Head of caudate nucleus (tissue), 42 donors: ENCODE measurements around the gene IMPDH2.

Source experiments
- DNase-seq, 42 donors: peaks; one replicate each; pipeline versions ENCODE4 v3.0.0 to v3.0.0-alpha.2; 2020 to 2021; ENCODE audit warnings: mixed read lengths in 7 of 42
- intact Hi-C: fragments of 100-400 bp; cut with DNase I; formaldehyde crosslinking; loops from one replicate; pipeline ENCODE4 v1.15.0; 2022

Gene IMPDH2

GRCh38 chr3:49028673-49029562 is at the start of gene IMPDH2:
IMPDH2 (minus strand) TSS chr3:49029398; CDS start chr3:49029350, 48 bp downstream.
- DNase-seq = peak; percentile 91 to 98 (median 96)
- intact Hi-C loops = loop anchor here (10.0 kb wide), 2 partner anchors 66 to 386 kb away; partner anchors contain the start of genes QRICH1, RHOA and TCTA

GRCh38 chr3:49076646-49077045 is 47.4 kb upstream of the IMPDH2 start:
- intact Hi-C loops = no loop called here
- no peak for DNase-seq

GRCh38 chr3:49076116-49076515 is 46.9 kb upstream of the IMPDH2 start:
- no peak for DNase-seq
- intact Hi-C loops = no loop called here

GRCh38 chr3:49058011-49058410 is 28.8 kb upstream of the IMPDH2 start:
- DNase-seq = no peak
- intact Hi-C loops = no loop called here

- no peak for DNase-seq
- intact Hi-C loops = no loop called here
These were observed 28.1 kb upstream of the IMPDH2 start for GRCh38 chr3:49057268-49057667.

- intact Hi-C loops = no loop called here
These were observed 25.2 kb upstream of the IMPDH2 start for GRCh38 chr3:49054344-49054862.

GRCh38 chr3:49053543-49053942 is 24.3 kb upstream of the IMPDH2 start:
- intact Hi-C loops = no loop called here
- no peak for DNase-seq

More at GRCh38 chr3:49054344-49054862, 25.2 kb upstream of the IMPDH2 start:
- DNase-seq = no peak

GRCh38 chr3:49035281-49035680 is 6.1 kb upstream of the IMPDH2 start:
- DNase-seq = no peak
- intact Hi-C loops = no loop called here

GRCh38 chr3:49034650-49035049 is 5.5 kb upstream of the IMPDH2 start:
- intact Hi-C loops = no loop called here
- DNase-seq = no peak

- intact Hi-C loops = no loop called here
- no peak for DNase-seq
These were observed 3.6 kb upstream of the IMPDH2 start for GRCh38 chr3:49032646-49033304.

GRCh38 chr3:49030321-49030720 is 1.1 kb upstream of the IMPDH2 start:
- no peak for DNase-seq
- intact Hi-C loops = no loop called here

- intact Hi-C loops = loop anchor here (10.0 kb wide), 2 partner anchors 65 to 385 kb away; partner anchors contain the start of genes QRICH1, RHOA and TCTA
- no peak for DNase-seq
These were observed 326 bp upstream of the IMPDH2 start for GRCh38 chr3:49029563-49029884.

GRCh38 chr3:49028298-49028672 is 913 bp downstream of the IMPDH2 start:
- intact Hi-C loops = loop anchor here (10.0 kb wide), 2 partner anchors 67 to 387 kb away; partner anchors contain the start of genes QRICH1, RHOA and TCTA
- DNase-seq = no peak

- DNase-seq = no peak
- intact Hi-C loops = loop anchor here (10.0 kb wide), 2 partner anchors 67 to 387 kb away; partner anchors contain the start of genes QRICH1, RHOA and TCTA
These were observed 1.6 kb downstream of the IMPDH2 start for GRCh38 chr3:49027634-49028033.

GRCh38 chr3:49026536-49026935 is 2.7 kb downstream of the IMPDH2 start:
- intact Hi-C loops = loop anchor here (10.0 kb wide), 2 partner anchors 68 to 388 kb away; partner anchors contain the start of genes QRICH1, RHOA and TCTA
- DNase-seq = no peak

GRCh38 chr3:49025793-49026520 is 3.2 kb downstream of the IMPDH2 start:
- DNase-seq = no peak
- intact Hi-C loops = loop anchor here (10.0 kb wide), 2 partner anchors 69 to 389 kb away; partner anchors contain the start of genes QRICH1, RHOA and TCTA

GRCh38 chr3:49025005-49025792 is 4.0 kb downstream of the IMPDH2 start:
- intact Hi-C loops = loop anchor here (10.0 kb wide), 2 partner anchors 70 to 390 kb away; partner anchors contain the start of genes QRICH1, RHOA and TCTA
- DNase-seq = no peak

GRCh38 chr3:49024449-49024848 is 4.7 kb downstream of the IMPDH2 start:
- DNase-seq = no peak
- intact Hi-C loops = loop anchor here (5.0 to 10.0 kb wide), 3 partner anchors 37 to 390 kb away; partner anchors contain the start of genes QRICH1, RHOA and TCTA
